H9 (cell line): ENCODE results near the gene ST6GALNAC3. TPM values are rescaled to one million over a fixed set of nuclear protein-coding genes. Genes with fewer than 3 reads are reported as not detected.

Experiments
- DNase-seq: peaks from one replicate; pipeline ENCODE4 v3.0.0-alpha.2; 2017
- H2AFZ ChIP-seq: one replicate; pipeline ENCODE4 v1.6.1; 2013; ENCODE audit warnings: mild to moderate bottlenecking, low read length, control low read depth, moderate library complexity
- H2AK5ac ChIP-seq: 2 replicates; pipeline ENCODE4 v1.6.1; 2013; ENCODE audit warnings: low read length, control low read depth, mixed read lengths; ENCODE audit not compliant: insufficient read length
- H2BK120ac ChIP-seq: one replicate; pipeline ENCODE4 v1.6.1; 2013; ENCODE audit warnings: low read depth, mild to moderate bottlenecking, low read length, control low read depth, inconsistent platforms; ENCODE audit not compliant: poor library complexity, severe bottlenecking
- H2BK12ac ChIP-seq: 2 replicates; pipeline ENCODE4 v1.6.1; 2013; ENCODE audit warnings: low read length, control low read depth, mixed read lengths, low read depth; ENCODE audit not compliant: insufficient read length
- H2BK15ac ChIP-seq: 2 replicates; pipeline ENCODE4 v1.6.1; 2013; ENCODE audit warnings: low read depth, low read length, control low read depth
- H2BK20ac ChIP-seq: one replicate; pipeline ENCODE4 v1.6.1; 2013; ENCODE audit warnings: low read depth, mild to moderate bottlenecking, low read length, control low read depth, inconsistent platforms; ENCODE audit not compliant: poor library complexity, severe bottlenecking
- H2BK5ac ChIP-seq: 2 replicates; pipeline ENCODE4 v1.6.1; 2013; ENCODE audit warnings: low read length, control low read depth, mixed read lengths; ENCODE audit not compliant: insufficient read length
- H3K14ac ChIP-seq: 2 replicates; pipeline ENCODE4 v1.6.1; 2013; ENCODE audit warnings: low read length, control low read depth; ENCODE audit not compliant: insufficient read depth
- H3K18ac ChIP-seq: 2 replicates; pipeline ENCODE4 v1.6.1; 2013; ENCODE audit warnings: low read depth, mild to moderate bottlenecking, mixed read lengths, low read length, control low read depth; ENCODE audit not compliant: insufficient read length
- H3K23ac ChIP-seq: 2 replicates; pipeline ENCODE4 v1.6.1; 2013; ENCODE audit warnings: low read length, control low read depth, mixed read lengths, low read depth; ENCODE audit not compliant: insufficient read length
- H3K23me2 ChIP-seq: 2 replicates; pipeline ENCODE4 v1.6.1; 2013; ENCODE audit warnings: low read depth, mild to moderate bottlenecking, mixed read lengths, low read length, control low read depth; ENCODE audit not compliant: insufficient read length, poor library complexity, severe bottlenecking
- H3K27ac ChIP-seq: 2 replicates; pipeline ENCODE4 v1.5.1; 2013; ENCODE audit warnings: low read length, control low read depth, mixed read lengths, low read depth; ENCODE audit not compliant: insufficient read length
- H3K27me3 ChIP-seq: 2 replicates; pipeline ENCODE4 v1.6.1; 2013; ENCODE audit warnings: low read length, control low read depth, inconsistent platforms; ENCODE audit not compliant: insufficient read depth
- H3K4ac ChIP-seq: 2 replicates; pipeline ENCODE4 v1.6.1; 2013; ENCODE audit warnings: low read depth, mild to moderate bottlenecking, control low read depth, inconsistent platforms, low read length, moderate library complexity
- H3K4me1 ChIP-seq: 2 replicates; pipeline ENCODE4 v1.6.1; 2013; ENCODE audit warnings: low read length, control low read depth, inconsistent platforms; ENCODE audit not compliant: insufficient read depth
- H3K4me2 ChIP-seq: 2 replicates; pipeline ENCODE4 v1.6.1; 2013; ENCODE audit warnings: low read length, control low read depth, mixed read lengths; ENCODE audit not compliant: insufficient read length, insufficient read depth
- H3K56ac ChIP-seq: 2 replicates; pipeline ENCODE4 v1.6.1; 2013; ENCODE audit warnings: low read depth, mild to moderate bottlenecking, mixed read lengths, low read length, control low read depth; ENCODE audit not compliant: insufficient read length
- H3K79me1 ChIP-seq: 2 replicates; pipeline ENCODE4 v1.6.1; 2013; ENCODE audit warnings: low read depth, mild to moderate bottlenecking, moderate library complexity, low read length, control low read depth, inconsistent platforms; ENCODE audit not compliant: insufficient read depth, poor library complexity, severe bottlenecking
- H3K79me2 ChIP-seq: 2 replicates; pipeline ENCODE4 v1.6.1; 2013; ENCODE audit warnings: low read length, control low read depth, inconsistent platforms; ENCODE audit not compliant: insufficient read depth
- H3K9ac ChIP-seq: 2 replicates; pipeline ENCODE4 v1.6.1; 2013; ENCODE audit warnings: low read length, control low read depth, mixed read lengths; ENCODE audit not compliant: insufficient read length; ENCODE audit errors: extremely low read depth
- H3K9me3 ChIP-seq: one replicate; pipeline ENCODE4 v1.6.1; 2013; ENCODE audit warnings: low read depth, low read length, inconsistent platforms; ENCODE audit not compliant: control insufficient read depth
- H3T11ph ChIP-seq: one replicate; pipeline ENCODE4 v1.6.1; 2013; ENCODE audit warnings: mild to moderate bottlenecking, low read length, control low read depth, inconsistent platforms
- H4K20me1 ChIP-seq: one replicate; pipeline ENCODE4 v1.6.1; 2013; ENCODE audit not compliant: control insufficient read depth, insufficient read length, insufficient read depth
- H4K5ac ChIP-seq: 2 replicates; pipeline ENCODE4 v1.6.1; 2013; ENCODE audit warnings: low read depth, mild to moderate bottlenecking, mixed read lengths, low read length, control low read depth; ENCODE audit not compliant: insufficient read length
- H4K8ac ChIP-seq: replicated peaks from 2 replicates; pipeline ENCODE4 v1.6.1; 2013; ENCODE audit warnings: low read length, control low read depth, mixed read lengths, low read depth; ENCODE audit not compliant: insufficient read length
- H4K91ac ChIP-seq: 2 replicates; pipeline ENCODE4 v1.6.1; 2013; ENCODE audit warnings: low read depth, mild to moderate bottlenecking, moderate library complexity, mixed read lengths, low read length, control low read depth; ENCODE audit not compliant: insufficient read length
- H3K27ac Mint-ChIP-seq, 3 experiments: 2 replicates in 2 of 3; 3 replicates in 1 of 3; pipeline ENCODE4 v1.8.0; 2020 to 2021; ENCODE audit warnings: mixed read lengths in 3 of 3, mild to moderate bottlenecking in 1 of 3, moderate library complexity in 1 of 3
- H3K27me3 Mint-ChIP-seq: 2 replicates; pipeline ENCODE4 v1.8.0; 2021; ENCODE audit warnings: low read depth, mild to moderate bottlenecking, moderate library complexity, mixed read lengths
- H3K36me3 Mint-ChIP-seq, 3 experiments: 2 replicates in 2 of 3; 3 replicates in 1 of 3; pipeline ENCODE4 v1.8.0; 2020 to 2021; ENCODE audit warnings: low read depth in 3 of 3, mixed read lengths in 3 of 3; ENCODE audit not compliant: insufficient read depth in 1 of 3
- H3K4me1 Mint-ChIP-seq, 2 experiments: 2 replicates each; pipeline ENCODE4 v1.8.0; 2020; ENCODE audit warnings: mixed read lengths in 2 of 2
- H3K4me3 Mint-ChIP-seq, 2 experiments: 2 replicates in 1 of 2; 3 replicates in 1 of 2; pipeline ENCODE4 v1.8.0; 2020 to 2021; ENCODE audit warnings: mild to moderate bottlenecking in 2 of 2, mixed read lengths in 2 of 2, moderate library complexity in 1 of 2
- H3K9me3 Mint-ChIP-seq, 2 experiments: 2 replicates in 1 of 2; 3 replicates in 1 of 2; pipeline ENCODE4 v1.8.0; 2020; ENCODE audit warnings: mild to moderate bottlenecking in 2 of 2, mixed read lengths in 2 of 2, moderate library complexity in 1 of 2
- CTCF ChIP-seq: fragments of 200-600 bp; sonication (generic); conservative IDR thresholded peaks from 3 replicates; pipeline ENCODE4 v1.8.0; 2021; ENCODE audit warnings: antibody characterized with exemption, mild to moderate bottlenecking
- WGBS: extraction: QIAGEN DNeasy Blood & Tissue Kit; methylation state at CpG from one replicate; pipeline ENCODE4 v1.1.7; 2013; ENCODE audit warnings: missing lambda C conversion rate, low lambda C conversion rate, mixed read lengths; ENCODE audit not compliant: insufficient read length; ENCODE audit errors: extremely low coverage; 5-methylcytosine and 5-hydroxymethylcytosine counted together
- total RNA-seq: library from RNA; stranded (reverse); gene quantifications from 2 replicates; pipeline ENCODE4 v1.2.1, GENCODE V29; 2021

ST6GALNAC3 gene
- total RNA-seq, 1 experiment from 2014 or later, result 11.2 TPM

GRCh38 chr1:76237211-76237610 lies 162.7 kb downstream of the ST6GALNAC3 start:
- Histone ChIP-seq H3K79me1 (no peaks in the 10 kb centered on the region), H3K4ac (no peak overlapping the region), H2BK5ac (no peak overlapping the region), H3K79me2 (no peaks in the 10 kb centered on the region), H3T11ph (no peak overlapping the region), H4K20me1 (no peaks in the 10 kb centered on the region), H3K27me3 (no peaks in the 10 kb centered on the region), H2BK20ac (no peak overlapping the region), H2BK12ac (no peak overlapping the region), H3K23me2 (no peaks in the 10 kb centered on the region), H3K56ac (no peak overlapping the region), H3K14ac (no peak overlapping the region), H3K4me2 (no peak overlapping the region), H2AFZ (no peak overlapping the region), H4K91ac (no peak overlapping the region), H4K5ac (no peak overlapping the region), H2BK120ac (no peak overlapping the region), H3K23ac (no peak overlapping the region), H3K27ac (no peak overlapping the region), H3K4me1 (peaks cover 17% of the 10 kb centered on the region), H3K9me3 (no peaks in the 10 kb centered on the region), H2AK5ac (no peak overlapping the region), H3K9ac (no peak overlapping the region), H3K18ac (no peak overlapping the region), H4K8ac (no peak overlapping the region), H2BK15ac (no peak overlapping the region)
- Mint-ChIP-seq H3K4me3 (no peak overlapping the region), H3K4me1 (peaks cover 45 to 60% of the 10 kb centered on the region in 2 experiments), H3K9me3 (no peaks in the 10 kb centered on the region), H3K36me3 (peaks cover 0 to 11% (median 4%) of the 10 kb centered on the region in 3 experiments; a peak in 4 of 7 replicates), H3K27me3 (no peaks in the 10 kb centered on the region), H3K27ac (peak overlapping the region in 1 of 3 experiments; percentile 93; a peak in 3 of 7 replicates)
- WGBS, result no CpG with 5 or more reads among the region's 5 CpGs
- no peak for DNase-seq
- no peak for TF ChIP-seq CTCF
